ENCODE results near the gene PYGM. TPM values are rescaled to one million over a fixed set of nuclear protein-coding genes. Genes with fewer than 3 reads are reported as not detected.

Gene PYGM
- total RNA-seq, 1 experiment from 2014 or later: 1.7 TPM

- no peak overlapping the region for H3K27ac ChIP-seq (ENCODE audit: low read depth, low read length)
- ChIA-PET POLR2A (interaction anchor here (0.8 to 2.0 kb wide), 2 partner anchors 11 to 13 kb away, joined by 6 to 9 read pairs; partner anchors contain the start of gene SF1), RAD21 (ENCODE audit: low non-redundant PET in 1 of 2, low total read pairs in 2 of 2, uncharacterized antibody in 2 of 2, unreplicated experiment in 2 of 2) (no interaction called here), CTCF (no interaction called here)
- no peaks in the 10 kb centered on the region; a peak in 1 of 4 replicates for H3K36me3 ChIP-seq (ENCODE audit: control insufficient read depth in 1 of 2, insufficient read depth in 2 of 2, low read length in 2 of 2)
- no peaks in the 10 kb centered on the region for H3K79me2 ChIP-seq (ENCODE audit: insufficient read depth, low read length)
- H4K20me1 ChIP-seq (ENCODE audit: insufficient read depth): no peaks in the 10 kb centered on the region
- BruUV-seq (replicated peaks): no TSS peak
- no peak overlapping the region for H3K9ac ChIP-seq (ENCODE audit: low read length)
- H2AFZ ChIP-seq (ENCODE audit: low read depth, low read length, poor library complexity, severe bottlenecking): no peak overlapping the region
- peaks cover 2 to 4% of the 10 kb centered on the region in 2 experiments; a peak in 2 of 4 replicates for H3K4me1 ChIP-seq (ENCODE audit: control insufficient read depth in 1 of 2, insufficient read depth in 2 of 2, low read length in 2 of 2)
- H3K4me2 ChIP-seq (ENCODE audit: low read length): no peak overlapping the region
- H3K27me3 ChIP-seq (ENCODE audit: insufficient read depth, low read length): no peaks in the 10 kb centered on the region
- ATAC-seq: no peak
- TF ChIP-seq MAX (IDR thresholded peaks at IDR 0.05) (no peak), SP1 (IDR thresholded peaks at IDR 0.05; ENCODE audit: low read depth) (no peak), CEBPB (IDR thresholded peaks at IDR 0.05; ENCODE audit: low read depth) (no peak)
- TF ChIP-seq, protein P1, sequence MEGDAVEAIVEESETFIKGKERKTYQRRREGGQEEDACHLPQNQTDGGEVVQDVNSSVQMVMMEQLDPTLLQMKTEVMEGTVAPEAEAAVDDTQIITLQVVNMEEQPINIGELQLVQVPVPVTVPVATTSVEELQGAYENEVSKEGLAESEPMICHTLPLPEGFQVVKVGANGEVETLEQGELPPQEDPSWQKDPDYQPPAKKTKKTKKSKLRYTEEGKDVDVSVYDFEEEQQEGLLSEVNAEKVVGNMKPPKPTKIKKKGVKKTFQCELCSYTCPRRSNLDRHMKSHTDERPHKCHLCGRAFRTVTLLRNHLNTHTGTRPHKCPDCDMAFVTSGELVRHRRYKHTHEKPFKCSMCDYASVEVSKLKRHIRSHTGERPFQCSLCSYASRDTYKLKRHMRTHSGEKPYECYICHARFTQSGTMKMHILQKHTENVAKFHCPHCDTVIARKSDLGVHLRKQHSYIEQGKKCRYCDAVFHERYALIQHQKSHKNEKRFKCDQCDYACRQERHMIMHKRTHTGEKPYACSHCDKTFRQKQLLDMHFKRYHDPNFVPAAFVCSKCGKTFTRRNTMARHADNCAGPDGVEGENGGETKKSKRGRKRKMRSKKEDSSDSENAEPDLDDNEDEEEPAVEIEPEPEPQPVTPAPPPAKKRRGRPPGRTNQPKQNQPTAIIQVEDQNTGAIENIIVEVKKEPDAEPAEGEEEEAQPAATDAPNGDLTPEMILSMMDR (IDR thresholded peaks at IDR 0.05 in 2 of 3, conservative IDR thresholded peaks at IDR 0.05 in 1 of 3; ENCODE audit: borderline replicate concordance in 1 of 3, insufficient read depth in 1 of 3, low read depth in 2 of 3, low read length in 2 of 3): no peak
- no peak for DNase-seq (ENCODE audit: low read depth, low spot score)
- intact Hi-C loops (cut with micrococcal nuclease): loop anchor here (5.0 kb wide), 3 partner anchors 53 to 328 kb away; partner anchors contain the start of genes CDC42BPG and ZNHIT2
- no peak overlapping the region for H3K4me3 ChIP-seq (replicated peaks in 1 of 2; ENCODE audit: low read depth in 1 of 2, low read length in 2 of 2)
- H3K9me3 ChIP-seq (ENCODE audit: control insufficient read depth in 1 of 2, insufficient read depth in 1 of 2, low read depth in 1 of 2, low read length in 2 of 2): no peaks in the 10 kb centered on the region
- no peaks in the 10 kb centered on the region for H3K9me2 ChIP-seq (ENCODE audit: insufficient read depth)
Observed at GRCh38 chr11:64789331-64790204, 29.8 kb upstream of the PYGM start.

All from HCT116 (cell line).